NCI-H510A treated with DMSO at 0.1 percent for 48 hours (cell line): ENCODE results near the gene DCLK2.

Experiments
- DNase-seq: peaks from one replicate; lab custom pipeline; 2025; lab: John Stamatoyannopoulos, UW

Gene DCLK2

DNA sequence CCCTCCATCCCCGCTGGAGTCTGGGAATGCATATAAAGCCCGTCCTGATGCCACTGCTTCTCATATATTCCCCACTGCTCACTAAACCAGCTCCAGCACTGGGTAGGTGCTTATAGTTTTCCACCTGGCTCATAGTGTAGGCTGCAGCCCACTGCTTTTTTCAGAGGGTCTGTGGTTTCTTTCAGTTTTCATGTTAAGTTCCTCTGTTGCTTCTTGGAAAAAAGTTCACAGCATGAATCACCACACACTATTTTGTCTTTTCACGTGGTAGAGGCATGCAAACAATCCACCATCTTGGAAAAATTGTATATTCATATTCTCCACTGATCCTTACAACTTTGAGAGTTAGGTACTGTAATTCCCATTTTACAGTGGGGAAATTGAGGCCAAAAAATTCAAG is 39.4 kb downstream of the DCLK2 start:
- no peak for DNase-seq

GRCh38 chr4:150119492-150119891 is 41.2 kb downstream of the DCLK2 start:
- no peak for DNase-seq

DNA sequence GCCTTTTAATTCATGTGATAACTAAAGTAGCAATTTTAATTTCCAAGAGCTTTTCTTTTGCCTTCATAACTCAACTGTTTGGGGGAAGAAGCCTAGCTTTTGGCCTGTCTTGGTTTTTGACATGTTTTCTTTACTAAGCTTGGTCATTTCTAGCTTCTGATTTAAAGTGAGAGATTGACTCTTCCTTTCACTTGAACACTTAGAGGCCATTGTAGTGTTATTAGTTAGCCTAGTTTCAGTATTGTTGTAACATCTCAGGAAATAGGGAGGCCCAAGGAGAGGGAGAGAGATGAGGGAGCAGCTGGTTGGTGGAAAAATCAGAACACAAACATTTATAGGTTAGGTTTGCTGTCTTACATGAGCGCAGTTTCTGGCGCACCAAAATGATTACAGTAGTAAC is 44.8 kb downstream of the DCLK2 start:
- DNase-seq = no peak

DNA sequence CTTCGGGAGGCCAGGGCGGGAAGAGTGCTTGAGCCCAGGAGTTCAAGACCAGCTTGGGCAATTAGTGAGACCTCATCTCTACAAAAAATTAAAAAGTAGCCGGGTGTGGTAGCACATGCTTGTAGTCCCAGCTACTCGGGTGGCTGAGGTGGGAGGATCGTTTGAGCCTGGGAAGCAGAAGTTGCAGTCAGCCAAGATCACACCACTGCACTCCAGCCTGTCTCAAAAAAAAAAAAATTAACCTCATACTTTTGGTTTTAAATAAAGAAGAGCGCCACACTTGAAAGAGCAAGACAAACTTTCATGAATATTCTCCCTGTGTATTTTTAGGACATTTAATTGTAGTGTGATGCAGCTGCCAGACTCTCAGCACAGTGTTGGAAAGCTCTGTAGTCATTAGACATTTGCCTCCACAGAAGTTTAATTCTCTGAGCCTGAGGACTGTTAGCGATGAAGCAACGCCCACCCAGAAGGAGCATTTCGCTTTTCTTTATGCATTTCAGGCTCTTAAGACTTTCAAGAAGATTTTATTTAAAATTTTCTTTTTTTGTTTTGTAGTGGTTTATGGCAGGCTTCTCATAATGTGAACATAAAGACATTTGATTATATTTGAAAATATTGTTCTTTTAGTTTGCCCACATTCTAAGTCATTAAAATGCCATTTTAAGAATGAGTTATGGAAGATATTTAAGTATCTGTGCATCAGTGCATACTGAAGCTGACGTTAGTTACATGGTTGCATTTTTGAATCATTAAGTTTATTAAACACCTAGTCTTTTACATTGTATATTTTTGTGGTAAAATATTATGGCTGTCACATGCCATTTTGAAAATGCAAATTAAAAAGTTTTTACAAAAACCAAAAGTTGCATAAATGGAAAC is 45.8 kb downstream of the DCLK2 start:
- DNase-seq = no peak

- DNase-seq = no peak
Observed at GRCh38 chr4:150126201-150126863, 48.1 kb downstream of the DCLK2 start.

DNA sequence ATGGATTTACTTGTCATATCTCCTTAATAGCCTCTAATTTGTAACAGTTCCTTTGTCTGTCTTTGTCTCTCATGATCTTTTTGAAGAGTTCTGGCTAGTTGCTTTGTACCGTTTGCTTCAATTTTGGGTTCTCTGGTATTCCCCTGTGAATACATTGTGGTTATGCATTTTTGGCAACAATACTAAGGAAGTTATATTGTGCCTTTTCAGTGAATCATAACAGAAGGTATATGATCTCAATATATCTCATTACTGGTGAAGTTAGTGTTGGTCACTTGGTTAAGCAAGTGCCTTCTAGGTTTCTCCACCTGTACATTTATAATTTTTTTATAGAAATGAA is 48.6 kb downstream of the DCLK2 start:
- no peak for DNase-seq

DNA sequence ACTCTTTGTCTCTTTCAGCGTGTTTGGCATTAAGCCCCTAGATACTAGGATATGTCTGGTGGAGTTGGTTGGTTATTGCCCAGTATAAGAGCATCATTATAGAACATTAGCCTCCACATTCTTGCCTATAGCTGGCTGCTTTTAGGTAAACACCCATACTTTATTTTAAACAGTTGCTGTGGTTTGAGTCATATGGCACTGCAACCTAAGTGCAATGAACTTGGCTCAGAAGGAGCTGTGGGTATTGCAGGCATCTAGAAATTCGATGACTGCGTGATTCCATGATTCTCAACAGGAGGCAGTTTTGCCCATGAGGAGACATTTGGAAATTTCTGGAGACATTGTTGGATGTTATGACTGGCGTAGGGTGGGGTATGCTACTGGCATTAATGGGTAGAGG is 49.5 kb downstream of the DCLK2 start:
- no peak for DNase-seq

- DNase-seq = no peak
Observed at GRCh38 chr4:150130933-150131332, 52.7 kb downstream of the DCLK2 start.

DNA sequence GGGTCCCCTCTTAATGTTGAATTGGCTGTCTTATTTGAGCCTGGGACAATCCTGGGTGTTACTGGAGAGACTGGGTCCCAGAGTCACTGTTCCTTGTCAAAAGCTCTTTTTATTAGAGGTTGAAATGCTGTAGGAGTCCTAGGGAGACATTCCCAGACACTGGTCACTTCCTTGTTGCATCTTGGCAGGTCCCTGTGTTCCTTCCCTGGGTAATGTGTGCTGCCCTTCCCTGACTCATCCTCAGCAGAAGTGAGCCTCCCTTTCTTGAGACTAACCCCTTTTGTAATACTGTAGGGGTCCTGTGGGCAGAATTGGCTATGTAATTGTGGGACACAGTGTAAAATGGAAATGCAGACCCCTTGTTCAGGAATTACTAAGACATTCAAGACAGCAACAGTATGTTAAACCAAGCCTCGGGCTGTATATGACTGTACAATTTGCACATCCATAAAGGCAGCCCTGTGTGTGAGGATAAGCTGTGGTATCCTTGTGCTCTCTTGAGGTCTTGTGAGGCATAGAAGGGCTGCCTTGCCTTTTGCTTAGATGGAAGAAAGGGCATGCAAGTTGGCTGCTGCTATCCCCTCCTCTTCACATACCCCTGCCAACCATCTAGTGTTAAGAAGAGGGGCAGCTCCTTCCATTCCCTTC is 53.5 kb downstream of the DCLK2 start:
- no peak for DNase-seq

DNA sequence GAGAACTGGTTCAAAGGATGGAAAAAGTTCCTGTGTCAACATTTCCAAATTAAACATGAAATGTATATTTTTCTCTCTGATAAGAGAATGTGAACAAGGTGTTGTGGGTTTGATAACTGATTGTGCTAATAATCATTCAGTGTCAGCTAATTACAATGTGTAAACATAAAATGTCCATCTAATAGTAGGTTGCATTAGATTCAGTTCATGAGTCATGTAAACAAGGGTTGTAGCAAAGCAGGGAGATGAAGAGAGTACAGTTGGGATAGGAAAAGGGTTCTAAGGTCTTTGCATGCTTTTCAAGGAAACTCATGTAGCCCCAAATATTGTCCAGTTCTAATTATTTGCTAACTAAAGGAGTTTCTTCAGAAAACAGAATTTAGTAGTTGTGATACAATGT is 55.4 kb downstream of the DCLK2 start:
- DNase-seq = no peak

GRCh38 chr4:150135134-150135772 is 57.0 kb downstream of the DCLK2 start:
- DNase-seq = no peak

DNA sequence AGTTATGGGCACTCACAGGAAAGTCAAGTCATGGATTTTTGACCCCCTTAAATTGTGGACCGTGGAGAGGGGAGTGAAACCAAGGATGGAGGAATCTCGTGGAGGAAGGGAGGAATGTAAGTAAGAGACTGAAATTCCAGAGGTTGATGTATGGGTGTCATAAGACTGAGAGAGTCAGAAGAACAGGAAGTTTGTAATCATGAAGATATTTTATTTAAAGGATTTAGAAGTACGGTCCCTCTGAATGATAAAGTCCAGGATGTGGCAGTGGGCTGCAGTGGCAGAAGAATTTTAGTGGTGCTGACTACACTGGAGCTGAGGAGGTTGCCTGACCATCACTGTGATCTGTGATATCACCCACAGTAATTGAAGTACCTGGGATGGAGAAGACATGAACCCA is 57.8 kb downstream of the DCLK2 start:
- no peak for DNase-seq

DNA sequence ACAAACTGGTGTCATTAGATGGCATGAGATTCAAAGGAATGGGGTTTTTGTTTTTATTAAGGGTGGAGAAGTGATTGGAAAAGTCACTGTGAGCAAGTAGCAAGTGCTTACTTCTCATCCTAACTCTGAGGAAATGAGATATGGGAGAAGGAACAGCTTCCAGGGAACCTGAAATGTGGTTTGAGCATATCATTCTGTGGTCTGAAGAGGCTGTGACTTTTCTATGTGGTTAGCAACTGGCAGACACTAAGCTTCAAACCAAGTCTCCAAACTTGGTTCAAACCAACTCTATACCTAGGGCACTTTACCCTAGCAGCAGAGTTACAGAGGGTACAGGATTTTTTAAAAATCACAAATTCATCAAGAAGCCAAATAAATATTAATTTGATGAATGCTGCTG is 58.2 kb downstream of the DCLK2 start:
- DNase-seq = no peak

GRCh38 chr4:150139297-150139865 is 61.1 kb downstream of the DCLK2 start:
- no peak for DNase-seq

- DNase-seq = no peak
Observed at GRCh38 chr4:150140774-150141400, 62.6 kb downstream of the DCLK2 start.

GRCh38 chr4:150141756-150142155 is 63.5 kb downstream of the DCLK2 start:
- no peak for DNase-seq

GRCh38 chr4:150142831-150143230 is 64.6 kb downstream of the DCLK2 start:
- no peak for DNase-seq

DNA sequence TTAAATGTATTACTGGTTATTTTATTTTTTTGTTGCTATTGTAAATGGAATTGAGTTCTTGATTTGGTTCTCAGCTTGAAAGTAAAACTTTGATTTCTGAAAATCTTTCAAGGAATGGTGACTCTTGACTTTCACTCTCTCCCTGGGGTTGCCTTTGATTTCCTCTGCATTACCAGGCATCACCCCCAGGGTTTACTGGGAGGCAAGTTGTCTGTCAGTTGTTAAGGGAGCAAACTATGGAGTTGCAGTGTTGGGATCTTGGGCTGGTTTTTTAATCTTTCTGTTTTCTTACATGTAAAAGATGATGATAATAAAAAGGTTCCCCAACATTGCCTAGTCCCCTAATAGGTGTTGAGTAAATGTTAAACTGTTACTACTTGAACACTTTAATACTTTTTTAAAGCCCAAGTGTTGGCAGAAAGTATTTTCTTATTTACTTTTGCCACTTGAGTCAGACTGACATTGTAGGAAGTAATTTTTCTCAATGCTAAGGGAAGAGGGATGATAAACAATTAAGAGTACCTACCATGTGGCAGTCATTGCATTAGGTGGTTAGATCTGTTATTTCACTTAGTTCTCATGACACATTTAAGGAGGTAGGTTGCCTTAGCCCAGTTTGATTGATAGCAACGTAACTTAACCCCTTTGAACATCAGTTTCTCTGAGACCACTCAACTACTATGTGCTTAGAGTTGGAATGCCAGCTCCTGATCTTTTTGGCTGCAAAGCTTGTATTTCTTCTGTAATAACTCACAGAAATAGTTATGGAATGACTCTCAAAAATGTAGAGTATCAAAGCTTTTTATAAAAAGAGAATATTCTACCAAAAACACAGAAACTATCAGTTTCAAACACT is 67.1 kb downstream of the DCLK2 start:
- DNase-seq = no peak

GRCh38 chr4:150145946-150146340 is 67.7 kb downstream of the DCLK2 start:
- no peak for DNase-seq

DNA sequence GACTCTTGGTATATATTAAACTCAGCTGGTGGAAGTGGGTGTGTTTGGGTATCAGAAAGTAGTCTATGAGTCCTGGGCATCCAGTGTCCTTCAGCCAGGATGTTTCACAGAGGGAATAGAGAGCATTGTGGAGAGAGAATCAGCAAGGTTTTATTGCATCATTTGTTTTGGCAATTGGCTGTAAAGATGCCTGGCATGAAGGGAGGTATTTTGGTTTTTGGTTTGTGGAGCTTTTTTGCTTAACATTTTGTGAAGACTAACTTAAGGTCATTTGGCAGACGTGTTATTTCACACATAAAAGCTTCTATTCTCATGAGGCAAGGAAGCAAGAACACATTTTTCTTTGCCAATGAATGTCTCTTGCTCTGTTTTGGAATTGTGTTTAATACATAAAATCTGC is 71.1 kb downstream of the DCLK2 start:
- DNase-seq = no peak

DNA sequence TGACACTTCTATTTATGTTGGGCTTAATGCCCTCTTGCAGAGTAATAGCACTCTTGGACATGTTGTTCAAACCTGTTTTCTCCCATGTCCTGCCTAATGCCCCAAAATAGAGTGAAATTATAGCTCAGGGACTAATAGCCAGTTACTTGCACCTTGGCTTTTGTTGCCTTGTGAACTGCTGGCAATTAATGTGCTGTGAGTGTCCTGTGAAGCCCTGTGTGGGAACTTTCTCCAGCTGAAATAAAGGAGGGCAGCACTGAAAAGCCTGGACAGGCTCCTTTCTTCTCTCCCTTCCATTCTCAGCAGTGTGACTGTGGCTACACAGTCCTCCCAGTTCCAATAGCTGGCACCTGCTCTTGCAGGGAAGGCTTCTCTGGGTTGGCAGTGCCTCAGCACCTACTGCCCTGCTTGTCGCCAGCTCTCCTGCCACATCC is 72.4 kb downstream of the DCLK2 start:
- DNase-seq = no peak
